HepG2 (cell line): ENCODE measurements around the gene RARA. TPM values are rescaled to one million over a fixed set of nuclear protein-coding genes. Genes with fewer than 3 reads are reported as not detected.
A peak's percentile ranks its signal among the peaks of the same experiment; 100 is the strongest.

Source experiments
- ARID2 ChIP-seq: sonication (generic); formaldehyde crosslinking; IDR thresholded peaks from 2 replicates; pipeline ENCODE4 v1.8.1; 2022; ENCODE audit warnings: mild to moderate bottlenecking, missing genetic modification reagents, borderline replicate concordance
- EHMT2 ChIP-seq: fragments of 200-600 bp; sonication (generic); IDR thresholded peaks from 2 replicates; pipeline ENCODE4 v1.7.0; 2017; ENCODE audit warnings: antibody characterized with exemption, low read depth, low read length, borderline replicate concordance
- FLYWCH1 ChIP-seq: sonication (generic); formaldehyde crosslinking; IDR thresholded peaks from 2 replicates; pipeline ENCODE4 v1.8.1; 2023; ENCODE audit warnings: mild to moderate bottlenecking, missing genetic modification reagents
- GTF3A ChIP-seq: sonication (generic); formaldehyde crosslinking; conservative IDR thresholded peaks from 2 replicates; pipeline ENCODE4 v1.4.0; 2020; ENCODE audit warnings: mild to moderate bottlenecking, missing genetic modification reagents
- HES4 ChIP-seq: sonication (generic); formaldehyde crosslinking; IDR thresholded peaks from 2 replicates; pipeline ENCODE4 v1.9.0; 2021; ENCODE audit warnings: mild to moderate bottlenecking, missing genetic modification reagents, borderline replicate concordance
- KDM6A ChIP-seq: IDR thresholded peaks from 2 replicates; pipeline ENCODE4 v1.6.1; 2016; ENCODE audit warnings: low read depth
- PHB2 ChIP-seq: fragments of 450-650 bp; IDR thresholded peaks from 2 replicates; pipeline ENCODE4 v1.6.1; 2018; ENCODE audit not compliant: partially characterized antibody
- RFX3 ChIP-seq: IDR thresholded peaks from 2 replicates; pipeline ENCODE4 v1.6.1; 2016; ENCODE audit warnings: missing biosample characterization, missing genetic modification reagents
- SSRP1 ChIP-seq: IDR thresholded peaks from 2 replicates; pipeline ENCODE4 v1.6.1; 2016; ENCODE audit warnings: control low read depth
- TBX3 ChIP-seq: fragments of 450-650 bp; IDR thresholded peaks from 2 replicates; pipeline ENCODE4 v1.6.1; 2017; ENCODE audit warnings: antibody characterized with exemption, mild to moderate bottlenecking, inconsistent platforms, borderline replicate concordance
- TCF12 ChIP-seq, 2 experiments: fragments of 450-650 bp in 1 of 2; sonication (generic) in 1 of 2; formaldehyde crosslinking in 1 of 2; IDR thresholded peaks; 2 replicates each; pipeline versions ENCODE4 v1.6.1 to v1.8.0; 2017 to 2022; ENCODE audit warnings: antibody characterized with exemption in 1 of 2, mild to moderate bottlenecking in 1 of 2, missing genetic modification reagents in 1 of 2, moderate library complexity in 1 of 2
- TMF1 ChIP-seq: sonication (generic); formaldehyde crosslinking; IDR thresholded peaks from 2 replicates; pipeline ENCODE4 v1.8.1; 2022; ENCODE audit warnings: low read depth, missing genetic modification reagents
- ZC3H4 ChIP-seq: sonication (generic); formaldehyde crosslinking; IDR thresholded peaks from 2 replicates; pipeline ENCODE4 v1.4.0; 2020; ENCODE audit warnings: missing genetic modification reagents, borderline replicate concordance
- ZNF138 ChIP-seq: sonication (generic); formaldehyde crosslinking; IDR thresholded peaks from 2 replicates; pipeline ENCODE4 v1.5.0; 2020; ENCODE audit warnings: mild to moderate bottlenecking, low read depth, missing genetic modification reagents
- ZNF350 ChIP-seq: sonication (generic); formaldehyde crosslinking; IDR thresholded peaks from 2 replicates; pipeline ENCODE4 v1.4.0; 2020; ENCODE audit warnings: mild to moderate bottlenecking, low read depth, missing genetic modification reagents, borderline replicate concordance
- ZNF510 ChIP-seq: sonication (generic); formaldehyde crosslinking; IDR thresholded peaks from 2 replicates; pipeline ENCODE4 v1.4.0; 2020; ENCODE audit warnings: low read depth, mild to moderate bottlenecking, missing genetic modification reagents
- ZNF615 ChIP-seq: sonication (generic); formaldehyde crosslinking; IDR thresholded peaks from 2 replicates; pipeline ENCODE4 v1.5.0; 2020; ENCODE audit warnings: mild to moderate bottlenecking, missing genetic modification reagents, borderline replicate concordance
- ZNF619 ChIP-seq: sonication (generic); formaldehyde crosslinking; IDR thresholded peaks from 2 replicates; pipeline ENCODE4 v1.4.0; 2020; ENCODE audit warnings: mild to moderate bottlenecking, missing genetic modification reagents
- polyA plus RNA-seq, 8 experiments: library from polyadenylated mRNA; depleted of rRNA in 3 of 8; stranded (reverse) in 7 of 8; unstranded in 1 of 8; fragments of >200 nt; fragmentation: Illumina TruSeq in 4 of 8; extraction: Trizol in 4 of 8; gene quantifications; 2 replicates each; pipeline versions ENCODE4 v1.2.1 to v1.2.3, GENCODE V29; 2011 to 2016; ENCODE audit warnings: low read depth in 4 of 8, missing spikeins in 1 of 8, mixed read lengths in 1 of 8; ENCODE audit not compliant: insufficient read depth in 1 of 8
- total RNA-seq, 5 experiments: library from RNA; depleted of rRNA; stranded (reverse); fragments of >200 nt; fragmentation: Illumina TruSeq; extraction: Trizol; gene quantifications; 2 replicates each; pipeline ENCODE4 v1.2.3, GENCODE V29; 2016; ENCODE audit warnings: low read depth in 1 of 5
- TF ChIP-seq, protein P1 (sequence below): sonication (generic); formaldehyde crosslinking; IDR thresholded peaks from 2 replicates; pipeline ENCODE4 v1.5.0; 2020; ENCODE audit warnings: mild to moderate bottlenecking, missing genetic modification reagents
- TF ChIP-seq, protein P2 (sequence below): IDR thresholded peaks from 2 replicates; pipeline ENCODE4 v1.6.1; 2016; ENCODE audit warnings: mild to moderate bottlenecking, missing biosample characterization, missing genetic modification reagents
- TF ChIP-seq, protein P3 (sequence below): fragments of 450-650 bp; IDR thresholded peaks from 2 replicates; pipeline ENCODE4 v1.6.1; 2017; ENCODE audit warnings: mild to moderate bottlenecking
- TF ChIP-seq, protein P4 (sequence below): sonication (generic); formaldehyde crosslinking; IDR thresholded peaks from 2 replicates; pipeline ENCODE4 v1.4.0; 2020; ENCODE audit warnings: missing genetic modification reagents, borderline replicate concordance

The RARA gene
- total and polyA plus RNA-seq, 2 of the 13 experiments (the other 11 are each of a cell fraction or from before 2014, with no cell fraction given): 6.4 to 8.6 TPM

DNA sequence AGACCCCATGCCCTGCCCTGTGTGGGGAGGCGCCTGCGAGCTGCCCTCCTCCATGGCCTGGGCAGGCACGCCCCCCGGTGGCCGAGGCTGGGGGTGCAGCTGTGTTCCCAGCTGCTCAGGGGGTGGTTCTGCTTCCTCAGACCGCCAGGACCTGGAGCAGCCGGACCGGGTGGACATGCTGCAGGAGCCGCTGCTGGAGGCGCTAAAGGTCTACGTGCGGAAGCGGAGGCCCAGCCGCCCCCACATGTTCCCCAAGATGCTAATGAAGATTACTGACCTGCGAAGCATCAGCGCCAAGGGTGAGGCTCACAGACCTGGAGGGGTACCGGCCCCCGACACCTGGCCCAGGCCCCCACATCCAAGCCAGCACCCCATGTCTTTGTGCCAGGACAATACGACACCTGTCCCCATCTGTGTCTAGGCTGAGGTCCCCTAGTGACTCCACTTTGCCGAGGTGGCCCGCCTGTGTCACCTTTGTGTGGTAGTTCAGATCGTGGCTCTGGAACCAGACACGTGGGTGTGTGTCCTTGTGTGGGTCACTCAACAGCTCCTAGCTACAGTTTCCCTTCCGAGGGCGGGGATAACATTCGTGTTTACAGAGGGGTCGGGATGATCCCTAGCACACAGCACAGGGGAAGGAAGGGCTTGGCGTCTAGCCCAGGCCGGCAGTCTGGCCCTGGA lies 46.3 kb downstream of the RARA start (continued):
- TF ChIP-seq, protein P1, sequence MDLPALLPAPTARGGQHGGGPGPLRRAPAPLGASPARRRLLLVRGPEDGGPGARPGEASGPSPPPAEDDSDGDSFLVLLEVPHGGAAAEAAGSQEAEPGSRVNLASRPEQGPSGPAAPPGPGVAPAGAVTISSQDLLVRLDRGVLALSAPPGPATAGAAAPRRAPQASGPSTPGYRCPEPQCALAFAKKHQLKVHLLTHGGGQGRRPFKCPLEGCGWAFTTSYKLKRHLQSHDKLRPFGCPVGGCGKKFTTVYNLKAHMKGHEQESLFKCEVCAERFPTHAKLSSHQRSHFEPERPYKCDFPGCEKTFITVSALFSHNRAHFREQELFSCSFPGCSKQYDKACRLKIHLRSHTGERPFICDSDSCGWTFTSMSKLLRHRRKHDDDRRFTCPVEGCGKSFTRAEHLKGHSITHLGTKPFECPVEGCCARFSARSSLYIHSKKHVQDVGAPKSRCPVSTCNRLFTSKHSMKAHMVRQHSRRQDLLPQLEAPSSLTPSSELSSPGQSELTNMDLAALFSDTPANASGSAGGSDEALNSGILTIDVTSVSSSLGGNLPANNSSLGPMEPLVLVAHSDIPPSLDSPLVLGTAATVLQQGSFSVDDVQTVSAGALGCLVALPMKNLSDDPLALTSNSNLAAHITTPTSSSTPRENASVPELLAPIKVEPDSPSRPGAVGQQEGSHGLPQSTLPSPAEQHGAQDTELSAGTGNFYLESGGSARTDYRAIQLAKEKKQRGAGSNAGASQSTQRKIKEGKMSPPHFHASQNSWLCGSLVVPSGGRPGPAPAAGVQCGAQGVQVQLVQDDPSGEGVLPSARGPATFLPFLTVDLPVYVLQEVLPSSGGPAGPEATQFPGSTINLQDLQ (CRISPR knock-in tag): no peak
- TF ChIP-seq GTF3A (CRISPR knock-in tag) (no peak; the same call in 1 of the 2 replicates), EHMT2 (no peak), TCF12 (IDR thresholded peaks at IDR 0.05) (no peak), TCF12 (CRISPR knock-in tag; IDR thresholded peaks at IDR 0.05) (no peak), TMF1 (no peak), ZNF615 (CRISPR knock-in tag) (no peak), TBX3 (no peak), KDM6A (CRISPR knock-in tag) (no peak), ZNF138 (CRISPR knock-in tag) (no peak), HES4 (no peak), ARID2 (no peak), RFX3 (CRISPR knock-in tag) (no peak), SSRP1 (CRISPR knock-in tag) (no peak), ZNF350 (CRISPR knock-in tag) (peak; percentile 60), ZNF619 (CRISPR knock-in tag) (no peak; the same call in 1 of the 2 replicates), PHB2 (no peak), ZC3H4 (CRISPR knock-in tag) (no peak), ZNF510 (CRISPR knock-in tag) (no peak), FLYWCH1 (CRISPR knock-in tag) (no peak)
- TF ChIP-seq, protein P2, sequence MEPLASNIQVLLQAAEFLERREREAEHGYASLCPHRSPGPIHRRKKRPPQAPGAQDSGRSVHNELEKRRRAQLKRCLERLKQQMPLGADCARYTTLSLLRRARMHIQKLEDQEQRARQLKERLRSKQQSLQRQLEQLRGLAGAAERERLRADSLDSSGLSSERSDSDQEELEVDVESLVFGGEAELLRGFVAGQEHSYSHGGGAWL (CRISPR knock-in tag): peak; percentile 37; the same call in 1 of the 2 replicates
- TF ChIP-seq, protein P3, sequence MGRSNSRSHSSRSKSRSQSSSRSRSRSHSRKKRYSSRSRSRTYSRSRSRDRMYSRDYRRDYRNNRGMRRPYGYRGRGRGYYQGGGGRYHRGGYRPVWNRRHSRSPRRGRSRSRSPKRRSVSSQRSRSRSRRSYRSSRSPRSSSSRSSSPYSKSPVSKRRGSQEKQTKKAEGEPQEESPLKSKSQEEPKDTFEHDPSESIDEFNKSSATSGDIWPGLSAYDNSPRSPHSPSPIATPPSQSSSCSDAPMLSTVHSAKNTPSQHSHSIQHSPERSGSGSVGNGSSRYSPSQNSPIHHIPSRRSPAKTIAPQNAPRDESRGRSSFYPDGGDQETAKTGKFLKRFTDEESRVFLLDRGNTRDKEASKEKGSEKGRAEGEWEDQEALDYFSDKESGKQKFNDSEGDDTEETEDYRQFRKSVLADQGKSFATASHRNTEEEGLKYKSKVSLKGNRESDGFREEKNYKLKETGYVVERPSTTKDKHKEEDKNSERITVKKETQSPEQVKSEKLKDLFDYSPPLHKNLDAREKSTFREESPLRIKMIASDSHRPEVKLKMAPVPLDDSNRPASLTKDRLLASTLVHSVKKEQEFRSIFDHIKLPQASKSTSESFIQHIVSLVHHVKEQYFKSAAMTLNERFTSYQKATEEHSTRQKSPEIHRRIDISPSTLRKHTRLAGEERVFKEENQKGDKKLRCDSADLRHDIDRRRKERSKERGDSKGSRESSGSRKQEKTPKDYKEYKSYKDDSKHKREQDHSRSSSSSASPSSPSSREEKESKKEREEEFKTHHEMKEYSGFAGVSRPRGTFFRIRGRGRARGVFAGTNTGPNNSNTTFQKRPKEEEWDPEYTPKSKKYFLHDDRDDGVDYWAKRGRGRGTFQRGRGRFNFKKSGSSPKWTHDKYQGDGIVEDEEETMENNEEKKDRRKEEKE: no peak
- TF ChIP-seq, protein P4, sequence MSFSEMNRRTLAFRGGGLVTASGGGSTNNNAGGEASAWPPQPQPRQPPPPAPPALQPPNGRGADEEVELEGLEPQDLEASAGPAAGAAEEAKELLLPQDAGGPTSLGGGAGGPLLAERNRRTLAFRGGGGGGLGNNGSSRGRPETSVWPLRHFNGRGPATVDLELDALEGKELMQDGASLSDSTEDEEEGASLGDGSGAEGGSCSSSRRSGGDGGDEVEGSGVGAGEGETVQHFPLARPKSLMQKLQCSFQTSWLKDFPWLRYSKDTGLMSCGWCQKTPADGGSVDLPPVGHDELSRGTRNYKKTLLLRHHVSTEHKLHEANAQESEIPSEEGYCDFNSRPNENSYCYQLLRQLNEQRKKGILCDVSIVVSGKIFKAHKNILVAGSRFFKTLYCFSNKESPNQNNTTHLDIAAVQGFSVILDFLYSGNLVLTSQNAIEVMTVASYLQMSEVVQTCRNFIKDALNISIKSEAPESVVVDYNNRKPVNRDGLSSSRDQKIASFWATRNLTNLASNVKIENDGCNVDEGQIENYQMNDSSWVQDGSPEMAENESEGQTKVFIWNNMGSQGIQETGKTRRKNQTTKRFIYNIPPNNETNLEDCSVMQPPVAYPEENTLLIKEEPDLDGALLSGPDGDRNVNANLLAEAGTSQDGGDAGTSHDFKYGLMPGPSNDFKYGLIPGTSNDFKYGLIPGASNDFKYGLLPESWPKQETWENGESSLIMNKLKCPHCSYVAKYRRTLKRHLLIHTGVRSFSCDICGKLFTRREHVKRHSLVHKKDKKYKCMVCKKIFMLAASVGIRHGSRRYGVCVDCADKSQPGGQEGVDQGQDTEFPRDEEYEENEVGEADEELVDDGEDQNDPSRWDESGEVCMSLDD: no peak
